ENCODE measurements around the gene ZBTB44.

DNA sequence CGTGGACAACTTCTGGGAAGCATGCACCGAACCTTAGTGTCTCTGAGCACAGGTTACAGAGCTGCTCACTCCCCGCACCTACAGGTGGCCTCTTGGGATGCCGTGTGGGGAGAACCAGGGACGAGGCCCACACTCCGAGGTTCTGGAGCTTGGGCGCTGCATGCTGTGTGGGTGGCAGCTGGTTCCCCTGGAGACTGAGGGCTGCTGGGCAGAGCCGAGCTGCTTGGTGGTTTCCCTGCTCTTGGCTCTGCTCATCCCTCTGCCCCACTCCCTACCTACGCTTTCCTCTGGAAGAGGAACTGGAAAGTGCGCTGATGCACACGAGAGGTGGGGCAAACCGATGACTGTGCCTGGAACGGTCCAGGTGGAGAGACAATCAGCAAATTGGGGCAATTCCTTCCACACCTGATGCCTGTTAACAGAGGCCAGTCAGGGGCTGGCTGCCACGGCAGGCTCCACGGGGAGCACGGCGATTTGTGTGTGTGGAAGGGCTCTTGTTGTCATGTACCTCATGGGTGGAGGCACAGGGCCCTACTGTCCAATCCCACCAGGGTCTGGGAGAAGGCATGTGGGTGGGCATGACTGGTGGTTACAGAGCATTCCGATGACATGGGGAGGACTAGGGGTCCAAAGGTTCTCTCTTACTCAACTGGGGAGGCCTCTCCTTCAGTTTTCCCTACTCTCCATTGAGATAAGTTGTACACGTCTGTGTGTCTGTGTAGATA is 94.2 kb downstream of the ZBTB44 start:
- no peak for TF ChIP-seq CTCF (conservative IDR thresholded peaks at IDR 0.05; ENCODE audit: low read depth, low read length)
- TF ChIP-seq EZH2 (IDR thresholded peaks at IDR 0.05; ENCODE audit: low read length, unreplicated experiment): no peak
- TF ChIP-seq EZH2phosphoT487 (IDR thresholded peaks at IDR 0.05; ENCODE audit: borderline replicate concordance, low read length): no peak

All from PC-3 (cell line).